GM12878 (cell line): ENCODE measurements around the gene MPC1.

Source experiments
- CBFB ChIP-seq: IDR thresholded peaks from 2 replicates; pipeline ENCODE4 v1.6.1; 2016; ENCODE audit warnings: antibody characterized with exemption, low read depth
- ZBTB33 ChIP-seq: fragments of 450-650 bp; IDR thresholded peaks from 2 replicates; pipeline ENCODE4 v1.6.1; 2017; ENCODE audit warnings: mild to moderate bottlenecking

DNA sequence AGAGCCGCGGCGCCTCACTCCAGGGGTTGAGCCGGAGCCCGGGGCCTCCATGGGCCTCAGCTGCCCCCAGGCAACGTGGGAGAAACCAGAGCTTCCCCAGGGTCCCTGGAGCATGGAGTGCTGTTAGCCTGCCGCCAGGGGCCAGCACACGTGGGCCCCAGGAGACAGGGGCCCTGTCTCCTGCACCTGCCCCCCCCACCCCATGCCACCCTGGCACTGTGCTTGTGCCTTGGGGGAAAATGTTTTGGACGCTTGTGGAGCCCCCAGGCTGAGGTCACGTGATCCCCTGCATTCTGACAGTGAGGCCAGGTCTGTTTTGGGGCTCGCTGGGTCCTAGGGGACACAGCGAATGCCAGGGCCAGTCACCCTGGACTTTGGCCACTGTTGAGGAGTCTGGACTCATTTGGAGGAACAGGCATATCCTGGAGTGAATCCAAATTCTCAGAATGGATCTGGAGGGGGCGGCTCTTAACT lies 30.2 kb upstream of the MPC1 start:
- TF ChIP-seq ZBTB33 (no peak), CBFB (no peak)
